ENCODE results near the gene HS1BP3.
A peak's percentile ranks its signal among the peaks of the same experiment; 100 is the strongest.

HS1BP3 gene

DNA sequence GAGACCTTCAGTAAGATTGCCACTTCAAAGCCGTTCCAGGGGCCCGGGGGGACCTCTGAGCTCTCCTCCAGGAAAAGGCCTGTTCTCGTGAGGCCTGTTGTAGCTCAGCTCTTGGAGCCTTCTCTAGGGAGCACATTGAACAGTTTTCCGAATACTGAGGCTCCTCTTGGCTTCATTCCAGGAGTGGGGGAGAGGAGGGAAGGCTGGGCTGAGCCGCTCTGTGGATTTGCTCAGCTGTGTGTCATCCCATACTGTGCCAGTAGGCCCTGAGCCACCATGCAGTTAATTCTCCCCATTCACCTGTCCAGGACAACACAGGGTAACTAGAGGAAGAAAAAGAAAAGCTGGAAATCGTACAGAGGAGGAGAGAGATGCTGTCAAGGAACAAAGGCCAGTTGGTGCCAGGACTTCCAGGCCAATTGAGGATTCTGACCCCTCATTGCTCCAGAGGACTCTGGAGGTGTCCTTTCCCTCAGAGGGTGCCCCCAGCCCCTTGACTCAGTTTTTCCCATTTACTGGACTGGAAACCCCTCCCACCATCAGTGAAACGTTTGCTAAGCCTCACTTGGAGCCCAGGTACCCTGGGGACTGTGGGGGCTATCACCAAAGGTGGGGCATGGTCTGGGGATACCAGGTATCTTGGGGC, 41.4 kb downstream of the HS1BP3 start:
- Histone ChIP-seq H3K36me3 (ENCODE audit: low read depth) (no peaks in the 10 kb centered on the region), H3K27me3 (ENCODE audit: insufficient read depth, poor library complexity, severe bottlenecking) (no peaks in the 10 kb centered on the region), H3K9me3 (ENCODE audit: severe bottlenecking) (no peaks in the 10 kb centered on the region), H3K4me3 (ENCODE audit: severe bottlenecking) (no peak overlapping the region), H3K4me1 (ENCODE audit: insufficient read depth, poor library complexity, severe bottlenecking) (peaks cover 7% of the 10 kb centered on the region), H3K27ac (ENCODE audit: poor library complexity, severe bottlenecking) (no peak overlapping the region)
- DNase-seq (ENCODE audit: low spot score) (peak; percentile 19), ATAC-seq (ENCODE audit: low read depth) (peak; percentile 62)
- no peak for TF ChIP-seq CTCF (IDR thresholded peaks at IDR 0.05; ENCODE audit: poor library complexity, severe bottlenecking)

DNA sequence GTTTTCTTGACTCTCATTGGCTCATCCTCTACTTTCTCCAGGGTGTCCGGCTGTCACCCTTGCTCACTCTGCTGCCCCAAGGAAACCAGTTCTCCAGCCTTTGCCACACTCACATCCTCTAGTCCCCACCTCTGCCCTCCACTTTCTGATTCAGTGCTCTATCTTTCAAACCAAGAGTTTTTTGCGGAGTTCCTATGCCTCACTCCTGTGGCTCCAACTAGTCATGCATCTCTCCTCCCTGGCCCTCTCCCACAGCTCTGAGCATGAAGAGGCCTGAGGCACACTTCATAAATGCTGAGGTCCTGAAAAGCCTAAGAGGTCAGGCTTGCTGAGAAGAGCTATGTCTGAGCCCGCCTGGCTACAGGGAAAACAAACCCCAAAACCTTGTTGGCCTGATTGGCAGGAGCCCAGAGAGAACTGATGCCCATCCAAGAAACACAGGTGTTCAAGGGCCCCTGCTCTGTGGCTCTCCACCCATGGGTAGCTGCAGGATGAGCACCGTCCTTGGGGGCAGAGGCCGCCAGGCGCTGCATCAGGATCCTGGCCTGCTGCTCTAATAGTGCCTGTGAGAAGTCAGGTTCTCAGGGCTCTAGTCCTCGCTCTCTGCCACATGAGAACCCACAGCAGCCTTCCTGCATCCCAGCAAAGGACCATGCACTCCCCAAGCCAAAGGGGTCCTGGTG, 42.1 kb downstream of the HS1BP3 start:
- peaks cover under 1% of the 10 kb centered on the region for H3K4me1 ChIP-seq (ENCODE audit: insufficient read depth, poor library complexity, severe bottlenecking)
- TF ChIP-seq CTCF (IDR thresholded peaks at IDR 0.05; ENCODE audit: poor library complexity, severe bottlenecking), result no peak
- no peak; the same call in 2 of the 3 replicates for ATAC-seq (ENCODE audit: low read depth)

GRCh38 chr2:20607446-20607845, 43.5 kb downstream of the HS1BP3 start:
- H3K9me3 ChIP-seq (ENCODE audit: severe bottlenecking), result no peaks in the 10 kb centered on the region
- no peaks in the 10 kb centered on the region for H3K27me3 ChIP-seq (ENCODE audit: insufficient read depth, poor library complexity, severe bottlenecking)
- no peak for TF ChIP-seq CTCF (IDR thresholded peaks at IDR 0.05; ENCODE audit: poor library complexity, severe bottlenecking)
- no peak overlapping the region for H3K4me3 ChIP-seq (ENCODE audit: severe bottlenecking)
- H3K36me3 ChIP-seq (ENCODE audit: low read depth), result no peaks in the 10 kb centered on the region
- no peaks in the 10 kb centered on the region for H3K4me1 ChIP-seq (ENCODE audit: insufficient read depth, poor library complexity, severe bottlenecking)
- no peak overlapping the region for H3K27ac ChIP-seq (ENCODE audit: poor library complexity, severe bottlenecking)
- DNase-seq (ENCODE audit: low spot score) (no peak), ATAC-seq (ENCODE audit: low read depth) (no peak)

More for the DNA sequence above, 42.1 kb downstream of the HS1BP3 start:
- Histone ChIP-seq H3K27ac (ENCODE audit: poor library complexity, severe bottlenecking) (no peak overlapping the region), H3K9me3 (ENCODE audit: severe bottlenecking) (no peaks in the 10 kb centered on the region), H3K36me3 (ENCODE audit: low read depth) (no peaks in the 10 kb centered on the region), H3K4me3 (ENCODE audit: severe bottlenecking) (no peak overlapping the region), H3K27me3 (ENCODE audit: insufficient read depth, poor library complexity, severe bottlenecking) (no peaks in the 10 kb centered on the region)
- DNase-seq (ENCODE audit: low spot score), result peak; percentile 36

- no peaks in the 10 kb centered on the region for H3K9me3 ChIP-seq (ENCODE audit: severe bottlenecking)
- no peaks in the 10 kb centered on the region for H3K36me3 ChIP-seq (ENCODE audit: low read depth)
- no peak overlapping the region for H3K27ac ChIP-seq (ENCODE audit: poor library complexity, severe bottlenecking)
- H3K4me1 ChIP-seq (ENCODE audit: insufficient read depth, poor library complexity, severe bottlenecking), result no peaks in the 10 kb centered on the region
- TF ChIP-seq CTCF (IDR thresholded peaks at IDR 0.05; ENCODE audit: poor library complexity, severe bottlenecking), result no peak
- ATAC-seq (ENCODE audit: low read depth) (no peak), DNase-seq (ENCODE audit: low spot score) (no peak)
- no peak overlapping the region for H3K4me3 ChIP-seq (ENCODE audit: severe bottlenecking)
- H3K27me3 ChIP-seq (ENCODE audit: insufficient read depth, poor library complexity, severe bottlenecking), result no peaks in the 10 kb centered on the region
Observed at GRCh38 chr2:20606198-20606597, 44.7 kb downstream of the HS1BP3 start.

GRCh38 chr2:20604951-20605381, 45.9 kb downstream of the HS1BP3 start:
- H3K4me3 ChIP-seq (ENCODE audit: severe bottlenecking), result no peak overlapping the region

More at GRCh38 chr2:20604951-20605381, 45.9 kb downstream of the HS1BP3 start:
- H3K4me1 ChIP-seq (ENCODE audit: insufficient read depth, poor library complexity, severe bottlenecking), result no peaks in the 10 kb centered on the region
- H3K27me3 ChIP-seq (ENCODE audit: insufficient read depth, poor library complexity, severe bottlenecking), result no peaks in the 10 kb centered on the region
- ATAC-seq (ENCODE audit: low read depth) (no peak), DNase-seq (ENCODE audit: low spot score) (no peak)
- H3K27ac ChIP-seq (ENCODE audit: poor library complexity, severe bottlenecking), result peak overlapping the region; percentile 17
- H3K36me3 ChIP-seq (ENCODE audit: low read depth), result no peaks in the 10 kb centered on the region
- TF ChIP-seq CTCF (IDR thresholded peaks at IDR 0.05; ENCODE audit: poor library complexity, severe bottlenecking), result no peak
- H3K9me3 ChIP-seq (ENCODE audit: severe bottlenecking), result no peaks in the 10 kb centered on the region
